HG03460 (cell line): Measurements from ENCODE around the gene LEUTX.
"Not testable (repeated sequence)": the region's sequence is repeated elsewhere in the genome, so short reads cannot be mapped to it uniquely, and the experiment has no call there.

ENCODE experiments used
- ATAC-seq: cut with Tn5 transposase; IDR thresholded peaks from one replicate; pipeline ENCODE4 v1.9.1; 2021; ENCODE audit not compliant: unreplicated experiment

The LEUTX gene

GRCh38 chr19:39778763-39779162, at the start of gene LEUTX:
Gene LEUTX (plus strand): TSS chr19:39778854. CDS start chr19:39778921, 67 bp downstream.
- no peak for ATAC-seq

DNA sequence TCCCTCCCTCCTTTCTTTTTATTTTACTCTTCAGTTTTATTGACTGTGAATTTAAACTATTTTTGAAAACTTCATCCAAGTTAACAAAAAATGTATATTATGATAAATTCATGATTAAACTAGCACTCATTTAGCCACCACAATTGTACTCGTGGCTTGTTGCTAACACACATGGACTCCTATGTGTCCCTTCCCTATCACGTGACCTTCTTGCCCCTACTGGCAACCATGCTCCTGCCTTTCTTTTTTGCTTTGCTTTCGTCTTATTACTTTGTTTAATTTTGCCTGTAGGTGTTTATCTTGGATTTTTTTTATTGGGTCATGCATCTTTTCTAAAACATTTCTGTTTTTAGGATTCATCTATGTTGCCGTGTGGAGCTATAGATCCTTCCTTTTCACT, 49.1 kb upstream of the LEUTX start:
- no peak for ATAC-seq

DNA sequence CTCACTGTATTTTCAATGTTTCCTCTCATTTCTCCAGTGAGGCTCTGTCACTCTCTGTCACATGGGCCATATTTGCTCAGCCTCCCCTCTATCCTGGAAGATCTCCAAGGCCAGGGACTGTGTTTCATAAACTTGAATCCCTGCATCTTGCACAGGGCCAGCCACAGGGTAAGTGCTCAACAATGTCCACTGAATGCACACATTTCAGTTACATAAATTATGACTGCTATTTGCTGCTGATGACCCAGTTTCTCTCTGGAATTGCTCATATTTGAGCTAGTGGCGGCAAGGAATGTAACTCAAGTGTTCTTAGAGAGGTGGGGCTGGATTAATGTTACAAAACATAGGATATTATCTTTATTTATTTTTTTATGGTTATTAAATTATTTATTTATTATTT, 47.0 kb upstream of the LEUTX start:
- ATAC-seq: no peak

DNA sequence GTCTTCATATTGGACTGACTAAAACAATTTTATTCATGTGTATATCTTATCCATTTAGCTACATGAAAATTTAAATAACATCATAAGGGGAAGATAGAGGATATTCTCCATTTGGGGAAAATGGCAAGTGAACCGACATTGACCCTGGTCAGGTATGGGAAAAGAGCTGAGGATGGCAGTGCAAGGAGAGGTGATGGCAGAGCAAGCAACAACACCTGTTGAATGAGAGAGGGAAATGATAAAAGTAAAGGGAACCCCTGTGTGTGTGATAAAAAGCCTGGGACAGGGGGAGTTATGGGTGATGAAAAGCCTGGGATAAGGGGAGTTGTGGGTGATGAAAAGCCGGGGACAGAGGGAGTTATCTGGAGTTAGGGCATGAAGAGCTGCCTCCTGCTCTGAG, 44.8 kb upstream of the LEUTX start:
- ATAC-seq: no peak

DNA sequence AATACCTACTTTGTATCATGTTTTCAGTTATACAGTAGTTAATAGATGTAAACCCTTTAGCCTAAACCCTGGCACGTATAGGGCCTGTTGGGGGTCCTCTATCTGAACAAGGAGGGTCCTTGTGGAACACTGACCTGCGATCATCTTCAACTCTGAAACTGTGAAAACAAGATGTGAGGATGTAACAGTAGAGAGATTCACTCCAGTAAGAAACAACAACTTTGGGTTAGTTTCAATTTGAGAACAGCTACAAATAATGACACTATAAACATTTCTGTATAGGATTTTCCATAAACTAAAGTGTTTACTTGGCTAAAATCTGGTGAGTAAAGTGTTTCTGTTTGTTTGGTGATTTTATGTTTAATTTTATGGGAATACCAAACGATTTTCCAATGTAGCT, 43.0 kb upstream of the LEUTX start:
- no peak for ATAC-seq

DNA sequence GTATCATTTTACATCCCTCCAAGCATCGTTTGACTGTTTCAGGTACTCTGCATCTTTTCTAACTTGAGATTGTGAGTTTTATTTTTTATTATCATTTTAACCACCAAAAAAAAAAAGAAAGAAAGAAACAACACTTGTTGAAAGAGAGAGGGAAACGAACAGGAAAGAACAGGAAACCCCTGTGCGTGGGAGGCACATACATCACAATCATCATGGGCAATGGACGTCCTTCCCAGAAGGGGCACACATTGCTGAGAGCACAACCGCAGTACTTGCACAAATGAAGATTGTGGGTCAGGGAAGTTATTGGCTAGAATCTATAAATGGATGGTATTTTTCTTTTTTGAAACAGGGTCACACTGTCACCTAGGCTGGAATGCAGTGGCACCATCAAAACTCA, 42.6 kb upstream of the LEUTX start:
- no peak for ATAC-seq

DNA sequence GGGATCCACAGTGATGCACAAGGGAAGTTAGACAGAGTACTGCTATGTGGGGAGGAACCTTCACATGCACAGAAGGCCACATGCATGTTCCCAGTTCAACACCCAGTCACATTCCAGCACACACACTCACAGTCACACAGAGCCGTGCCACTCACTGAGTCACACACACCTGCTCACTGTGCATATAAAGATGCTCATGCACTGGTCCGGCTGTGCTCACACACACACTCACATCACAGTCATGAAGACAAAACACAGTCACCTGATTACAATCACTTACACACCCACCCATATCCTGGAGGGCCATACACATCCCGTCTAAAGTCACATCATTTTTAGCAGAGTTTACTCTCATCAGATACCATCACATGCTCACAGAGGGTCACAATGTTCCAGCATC, 41.3 kb upstream of the LEUTX start:
- ATAC-seq: no peak

GRCh38 chr19:39737891-39738290, 40.8 kb upstream of the LEUTX start, which contains the start of gene CLC:
Gene CLC (minus strand): TSS chr19:39738029. CDS start chr19:39737952, 77 bp downstream.
- ATAC-seq: no peak

DNA sequence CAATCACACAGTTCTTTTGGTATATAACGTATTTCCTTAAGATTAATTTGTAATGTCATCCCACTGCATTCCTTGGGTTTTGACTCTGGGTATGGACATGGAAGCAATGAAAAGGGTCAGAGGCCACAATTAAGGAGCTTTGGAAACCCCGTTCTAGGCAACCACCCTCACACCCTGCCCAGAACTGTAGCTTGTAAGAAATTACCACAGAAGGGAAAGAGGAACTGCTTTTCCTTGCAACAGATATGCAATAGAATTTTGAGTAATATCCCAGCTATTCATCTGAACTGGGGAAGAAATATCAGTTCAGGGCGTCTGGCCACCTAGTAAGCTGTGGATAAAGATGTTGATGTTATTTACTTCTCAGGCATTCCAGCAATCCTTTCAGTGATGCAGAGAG, 39.8 kb upstream of the LEUTX start:
- ATAC-seq: no peak

DNA sequence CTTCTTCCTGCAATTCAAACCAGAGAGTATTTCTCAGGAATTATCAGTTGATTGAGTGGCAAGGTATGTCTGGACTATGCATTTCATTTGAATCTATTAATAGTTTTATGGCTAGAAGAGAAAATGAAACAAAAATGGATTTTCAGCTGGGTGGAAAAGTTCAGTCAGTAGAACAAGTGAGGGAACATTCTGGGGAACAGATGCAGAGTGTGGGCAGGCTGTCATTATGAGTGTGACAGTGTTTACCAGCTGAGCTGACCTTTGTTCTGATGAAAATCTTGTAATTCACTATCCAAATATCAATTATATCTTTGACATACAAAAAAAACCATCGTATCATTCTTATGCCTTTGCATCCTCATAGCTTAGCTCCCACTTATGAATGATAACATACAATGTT, 38.3 kb upstream of the LEUTX start:
- ATAC-seq: no peak

GRCh38 chr19:39745643-39746042, 33.0 kb upstream of the LEUTX start:
- ATAC-seq: no peak

- no peak for ATAC-seq
These were observed 31.7 kb upstream of the LEUTX start for GRCh38 chr19:39746836-39747529.

- no peak for ATAC-seq
These were observed 28.7 kb upstream of the LEUTX start for GRCh38 chr19:39749981-39750380.

- ATAC-seq: no peak
These were observed 26.3 kb upstream of the LEUTX start for GRCh38 chr19:39752390-39752789.

GRCh38 chr19:39752795-39753194, 25.9 kb upstream of the LEUTX start:
- ATAC-seq: no peak

GRCh38 chr19:39754544-39754943, 24.1 kb upstream of the LEUTX start:
- no peak for ATAC-seq

DNA sequence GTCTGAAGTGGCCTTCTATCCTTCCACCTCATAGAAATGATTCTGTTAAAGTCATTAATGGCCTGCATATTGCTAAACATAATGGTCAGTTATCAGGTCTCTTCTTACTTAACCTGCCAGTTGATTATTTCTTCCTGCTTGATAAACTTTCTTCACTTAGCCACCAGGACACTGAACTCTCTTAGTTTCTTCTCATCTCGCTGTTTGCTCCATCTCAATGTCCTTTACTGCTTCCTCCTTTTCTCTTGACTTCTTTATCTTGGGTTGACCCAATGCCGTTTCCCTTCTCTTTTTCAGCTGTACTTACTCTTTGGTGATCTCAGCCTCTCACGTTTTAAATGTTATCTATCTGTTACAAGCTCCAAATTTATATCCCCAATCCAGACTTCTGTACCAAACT, 23.7 kb upstream of the LEUTX start:
- no peak for ATAC-seq

- no peak for ATAC-seq
These were observed 19.0 kb upstream of the LEUTX start for GRCh38 chr19:39759457-39760184.

GRCh38 chr19:39761851-39762250, 16.8 kb upstream of the LEUTX start:
- not testable (repeated sequence) for ATAC-seq

- ATAC-seq: no peak
These were observed 13.3 kb upstream of the LEUTX start for GRCh38 chr19:39765091-39766076.

DNA sequence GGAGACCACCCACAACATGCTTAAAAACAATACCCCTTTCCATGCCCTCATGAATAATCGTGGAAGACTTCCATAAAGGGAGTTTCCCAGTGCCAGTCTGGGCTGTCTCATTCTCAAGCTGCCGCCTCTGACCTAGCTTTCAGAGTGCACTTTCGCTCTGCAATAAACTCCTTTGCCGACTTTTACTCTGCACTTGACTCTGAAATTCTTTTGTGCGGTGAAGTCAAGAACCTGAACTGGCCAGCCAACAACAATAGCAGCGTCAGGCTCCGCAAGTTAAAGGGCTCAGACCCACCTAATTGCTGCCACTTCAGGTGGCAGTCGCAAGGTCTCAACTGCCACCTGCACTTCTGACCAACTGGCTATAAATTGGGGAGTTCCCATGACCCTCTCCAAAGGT, 10.3 kb upstream of the LEUTX start:
- no peak for ATAC-seq
